Measurements from ENCODE around the gene PTGER4.

The PTGER4 gene

GRCh38 chr5:40687321-40687720 is 7.6 kb downstream of the PTGER4 start:
- Histone ChIP-seq H4K20me1 (ENCODE audit: control insufficient read depth, insufficient read depth, low read depth, low read length) (no peaks in the 10 kb centered on the region), H3K4me1 (ENCODE audit: control insufficient read depth, low read length) (peaks cover 20% of the 10 kb centered on the region), H3K9me3 (ENCODE audit: control insufficient read depth, insufficient read depth, low read length) (no peaks in the 10 kb centered on the region), H3K27ac (ENCODE audit: low read depth, low read length) (no peak overlapping the region), H3K79me2 (ENCODE audit: control insufficient read depth, low read length) (no peaks in the 10 kb centered on the region), H3F3A (ENCODE audit: control insufficient read depth, insufficient read depth) (0 out of 2 replicates have a peak, but pooled peaks cover 2% of the 10 kb centered on the region), H3K36me3 (ENCODE audit: control insufficient read depth, low read length) (no peaks in the 10 kb centered on the region), H3K27me3 (ENCODE audit: control insufficient read depth, low read length) (no peaks in the 10 kb centered on the region), H3K4me2 (ENCODE audit: low read length) (no peak overlapping the region), H3K9me2 (replicated peaks; ENCODE audit: control insufficient read depth, low read length) (no peaks in the 10 kb centered on the region), H3K4me3 (ENCODE audit: low read length) (no peak overlapping the region)
- TF ChIP-seq, protein P1, sequence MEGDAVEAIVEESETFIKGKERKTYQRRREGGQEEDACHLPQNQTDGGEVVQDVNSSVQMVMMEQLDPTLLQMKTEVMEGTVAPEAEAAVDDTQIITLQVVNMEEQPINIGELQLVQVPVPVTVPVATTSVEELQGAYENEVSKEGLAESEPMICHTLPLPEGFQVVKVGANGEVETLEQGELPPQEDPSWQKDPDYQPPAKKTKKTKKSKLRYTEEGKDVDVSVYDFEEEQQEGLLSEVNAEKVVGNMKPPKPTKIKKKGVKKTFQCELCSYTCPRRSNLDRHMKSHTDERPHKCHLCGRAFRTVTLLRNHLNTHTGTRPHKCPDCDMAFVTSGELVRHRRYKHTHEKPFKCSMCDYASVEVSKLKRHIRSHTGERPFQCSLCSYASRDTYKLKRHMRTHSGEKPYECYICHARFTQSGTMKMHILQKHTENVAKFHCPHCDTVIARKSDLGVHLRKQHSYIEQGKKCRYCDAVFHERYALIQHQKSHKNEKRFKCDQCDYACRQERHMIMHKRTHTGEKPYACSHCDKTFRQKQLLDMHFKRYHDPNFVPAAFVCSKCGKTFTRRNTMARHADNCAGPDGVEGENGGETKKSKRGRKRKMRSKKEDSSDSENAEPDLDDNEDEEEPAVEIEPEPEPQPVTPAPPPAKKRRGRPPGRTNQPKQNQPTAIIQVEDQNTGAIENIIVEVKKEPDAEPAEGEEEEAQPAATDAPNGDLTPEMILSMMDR (IDR thresholded peaks at IDR 0.05; ENCODE audit: low read depth, low read length, poor library complexity, severe bottlenecking), result no peak
- no peak for TF ChIP-seq EZH2phosphoT487 (IDR thresholded peaks at IDR 0.05; ENCODE audit: borderline replicate concordance, low read length)

DNA sequence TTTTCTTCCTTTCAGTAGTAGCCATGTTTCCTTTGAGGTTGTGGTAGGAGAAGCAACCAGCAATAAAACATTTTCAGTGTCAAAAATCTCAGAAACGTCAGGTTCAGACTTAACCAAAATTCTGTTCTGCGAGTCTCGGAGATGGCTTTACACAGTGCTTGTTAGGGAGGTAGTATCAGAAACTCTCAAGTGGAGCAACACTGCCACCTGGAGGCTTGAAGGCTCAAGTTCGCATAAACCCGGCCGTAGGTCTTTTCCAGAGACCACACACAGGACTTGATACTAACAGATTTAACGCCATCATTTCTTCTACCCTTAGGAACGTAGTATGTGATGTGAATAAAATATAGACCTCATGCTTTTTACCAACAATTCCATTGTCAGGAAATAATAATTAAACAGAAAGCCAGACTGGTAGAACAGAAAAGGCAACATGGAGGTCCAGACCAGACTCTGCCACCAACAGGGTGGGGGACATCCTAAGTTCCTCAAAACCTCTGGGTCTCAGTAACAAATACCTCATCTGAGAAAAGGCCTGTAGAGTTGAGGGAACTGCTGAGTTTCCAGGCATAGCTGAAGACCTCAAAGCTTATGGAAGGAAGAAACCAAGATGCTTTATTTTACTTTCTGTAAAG is 8.5 kb downstream of the PTGER4 start:
- TF ChIP-seq EZH2phosphoT487 (IDR thresholded peaks at IDR 0.05; ENCODE audit: borderline replicate concordance, low read length), result no peak
- TF ChIP-seq, protein P1 (IDR thresholded peaks at IDR 0.05; ENCODE audit: low read depth, low read length, poor library complexity, severe bottlenecking), result peak; percentile 84
- Histone ChIP-seq H3K4me1 (ENCODE audit: control insufficient read depth, low read length) (peaks cover 11% of the 10 kb centered on the region), H3K4me3 (ENCODE audit: low read length) (no peak overlapping the region), H4K20me1 (ENCODE audit: control insufficient read depth, insufficient read depth, low read depth, low read length) (no peaks in the 10 kb centered on the region), H3K4me2 (ENCODE audit: low read length) (peak overlapping the region; percentile 8; the same call in 1 of the 2 replicates), H3K27ac (ENCODE audit: low read depth, low read length) (no peak overlapping the region), H3K9me2 (replicated peaks; ENCODE audit: control insufficient read depth, low read length) (no peaks in the 10 kb centered on the region), H3K36me3 (ENCODE audit: control insufficient read depth, low read length) (no peaks in the 10 kb centered on the region), H3K9me3 (ENCODE audit: control insufficient read depth, insufficient read depth, low read length) (no peaks in the 10 kb centered on the region), H3F3A (ENCODE audit: control insufficient read depth, insufficient read depth) (no peaks in the 10 kb centered on the region), H3K27me3 (ENCODE audit: control insufficient read depth, low read length) (no peaks in the 10 kb centered on the region), H3K79me2 (ENCODE audit: control insufficient read depth, low read length) (no peaks in the 10 kb centered on the region)

DNA sequence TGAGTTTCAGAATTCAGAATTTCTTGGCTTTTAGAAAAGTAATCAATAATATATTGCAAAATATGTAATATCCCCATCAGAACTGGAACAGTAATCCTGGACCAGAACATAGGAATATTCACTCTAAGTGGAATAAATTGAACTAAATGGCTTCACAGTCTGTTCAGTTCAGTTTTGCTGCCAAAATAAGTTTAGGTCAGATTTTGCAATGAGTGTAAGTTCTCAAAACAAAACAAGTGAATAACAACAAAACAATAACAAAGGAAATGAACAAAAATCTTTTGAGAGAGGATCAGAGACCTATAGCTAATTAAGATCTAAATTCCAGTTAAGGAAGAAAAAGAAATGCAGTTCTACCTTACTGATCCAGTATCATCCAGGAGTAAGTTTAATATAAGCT is 9.3 kb downstream of the PTGER4 start:
- Histone ChIP-seq H4K20me1 (ENCODE audit: control insufficient read depth, insufficient read depth, low read depth, low read length) (no peaks in the 10 kb centered on the region), H3K4me3 (ENCODE audit: low read length) (no peak overlapping the region), H3K4me2 (ENCODE audit: low read length) (no peak overlapping the region), H3K9me2 (replicated peaks; ENCODE audit: control insufficient read depth, low read length) (no peaks in the 10 kb centered on the region), H3F3A (ENCODE audit: control insufficient read depth, insufficient read depth) (no peaks in the 10 kb centered on the region), H3K4me1 (ENCODE audit: control insufficient read depth, low read length) (peaks cover 5% of the 10 kb centered on the region), H3K27me3 (ENCODE audit: control insufficient read depth, low read length) (no peaks in the 10 kb centered on the region), H3K79me2 (ENCODE audit: control insufficient read depth, low read length) (no peaks in the 10 kb centered on the region), H3K9me3 (ENCODE audit: control insufficient read depth, insufficient read depth, low read length) (no peaks in the 10 kb centered on the region), H3K36me3 (ENCODE audit: control insufficient read depth, low read length) (no peaks in the 10 kb centered on the region), H3K27ac (ENCODE audit: low read depth, low read length) (no peak overlapping the region)
- TF ChIP-seq, protein P1 (IDR thresholded peaks at IDR 0.05; ENCODE audit: low read depth, low read length, poor library complexity, severe bottlenecking), result no peak
- TF ChIP-seq EZH2phosphoT487 (IDR thresholded peaks at IDR 0.05; ENCODE audit: borderline replicate concordance, low read length), result no peak
